ENCODE measurements around the gene CRY1.
"Not testable (repeated sequence)": the region's sequence is repeated elsewhere in the genome, so short reads cannot be mapped to it uniquely, and the experiment has no call there.

The CRY1 gene

GRCh38 chr12:107107381-107107780 lies 14.0 kb upstream of the CRY1 start:
- no peak for DNase-seq

GRCh38 chr12:107106241-107107025 lies 13.1 kb upstream of the CRY1 start:
- DNase-seq = no peak

GRCh38 chr12:107105410-107105703 lies 12.0 kb upstream of the CRY1 start:
- DNase-seq = no peak

DNA sequence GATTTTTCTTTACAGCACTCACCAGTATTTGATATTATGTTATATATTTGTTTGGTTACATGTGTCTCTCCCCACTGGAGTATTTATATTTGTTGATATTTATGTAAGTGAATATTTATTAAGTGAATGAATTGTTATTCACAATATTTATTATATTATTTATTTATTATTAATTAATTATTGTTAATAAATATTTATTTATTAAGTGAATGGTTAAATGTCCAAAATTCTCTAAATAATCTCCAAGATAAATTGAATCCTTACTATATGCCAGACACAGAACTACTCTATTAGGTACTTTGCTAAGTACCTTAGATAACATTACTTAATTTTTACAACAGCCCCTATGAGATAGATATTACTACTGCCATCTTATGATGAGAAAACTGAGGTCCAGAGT lies 10.2 kb upstream of the CRY1 start:
- no peak for DNase-seq

- DNase-seq = no peak
Observed at GRCh38 chr12:107103097-107103496, 9.7 kb upstream of the CRY1 start.

GRCh38 chr12:107102294-107102693 lies 8.9 kb upstream of the CRY1 start:
- DNase-seq = no peak

- no peak for DNase-seq
Observed at GRCh38 chr12:107101651-107102050, 8.3 kb upstream of the CRY1 start.

DNA sequence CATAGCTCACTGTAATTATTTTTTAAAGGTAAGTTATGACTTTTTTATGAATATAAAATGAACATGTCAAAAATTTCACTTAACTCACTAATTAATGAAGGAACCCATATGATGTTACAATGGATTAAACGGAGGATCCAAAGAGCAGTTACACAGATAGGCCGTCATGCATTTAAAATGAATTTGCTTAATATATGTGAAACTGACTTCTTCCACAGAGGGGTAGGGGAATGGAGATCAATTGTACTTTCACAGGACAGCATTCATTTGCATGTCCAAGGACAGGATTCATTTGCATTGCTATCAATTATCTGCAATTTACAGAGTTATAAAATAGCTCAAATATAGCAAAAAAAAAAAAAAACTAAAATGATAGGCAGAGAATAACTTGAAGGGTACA lies 6.6 kb upstream of the CRY1 start:
- DNase-seq = no peak

GRCh38 chr12:107096571-107096970 lies 3.2 kb upstream of the CRY1 start:
- DNase-seq = no peak

DNA sequence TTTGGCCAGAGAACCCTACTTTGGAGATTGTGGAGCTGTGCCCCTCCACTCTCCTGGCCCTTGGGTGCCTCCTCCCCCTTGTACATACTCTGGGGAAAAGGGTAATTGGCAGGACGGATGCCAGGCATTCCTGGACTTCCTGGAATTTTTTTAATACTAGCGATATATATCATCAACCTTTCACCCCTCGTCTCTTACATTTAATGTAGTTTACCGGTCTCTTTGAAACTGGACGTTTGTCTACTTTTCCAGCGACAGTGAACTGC lies 767 bp upstream of the CRY1 start:
- DNase-seq = no peak

GRCh38 chr12:107092669-107093416 lies 506 bp downstream of the CRY1 start:
- peak; percentile 81 to 82 for DNase-seq

DNA sequence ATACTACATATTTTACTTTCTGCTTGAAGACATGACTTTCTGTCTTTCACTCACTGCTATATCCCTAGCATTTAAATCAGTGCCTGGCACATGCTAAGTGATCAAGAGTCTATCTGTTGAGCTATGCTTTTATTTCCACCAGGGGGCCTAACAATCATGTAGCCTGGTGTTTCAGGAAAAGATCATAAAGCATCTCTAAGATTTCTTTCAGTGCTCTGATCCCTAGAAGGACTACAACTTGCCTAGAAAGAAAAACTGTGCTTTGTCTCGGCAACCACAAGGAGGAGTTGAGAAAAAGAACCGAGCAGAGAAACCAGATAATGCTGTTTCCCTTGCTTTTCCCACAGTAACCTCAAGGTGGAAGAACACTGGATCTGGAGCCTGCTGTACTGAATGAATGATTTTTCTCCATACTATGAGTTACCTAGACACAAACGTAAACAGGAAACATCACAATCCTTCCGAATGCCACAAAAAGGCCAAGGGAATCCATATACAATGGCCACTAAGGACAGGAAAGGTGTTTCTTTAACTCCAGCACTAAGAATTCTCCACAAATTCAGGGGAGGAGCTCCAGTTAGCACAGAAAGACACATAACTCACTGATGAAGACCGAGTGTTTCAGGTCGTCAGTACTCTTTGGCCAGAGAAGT lies 1.2 kb downstream of the CRY1 start:
- peak; percentile 26 to 30 for DNase-seq

DNA sequence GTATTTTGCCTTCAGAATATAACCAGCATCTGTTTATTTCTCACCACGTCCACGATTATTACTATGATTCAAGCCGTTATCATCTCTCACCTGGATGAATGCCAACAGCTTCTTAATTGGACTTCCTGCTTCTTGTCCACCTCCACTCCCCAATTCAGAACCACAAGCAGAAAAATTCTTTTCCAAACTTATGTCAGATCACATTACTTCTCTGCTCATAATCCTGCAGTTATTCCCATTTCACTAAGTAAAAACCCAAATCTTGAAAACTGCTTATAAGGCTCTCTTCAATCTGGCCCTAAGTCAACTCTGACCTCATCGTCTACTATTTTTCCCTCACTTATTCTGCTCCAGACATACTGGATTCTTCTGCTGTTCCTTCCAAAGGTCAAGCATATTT lies 2.0 kb downstream of the CRY1 start:
- DNase-seq = no peak

DNA sequence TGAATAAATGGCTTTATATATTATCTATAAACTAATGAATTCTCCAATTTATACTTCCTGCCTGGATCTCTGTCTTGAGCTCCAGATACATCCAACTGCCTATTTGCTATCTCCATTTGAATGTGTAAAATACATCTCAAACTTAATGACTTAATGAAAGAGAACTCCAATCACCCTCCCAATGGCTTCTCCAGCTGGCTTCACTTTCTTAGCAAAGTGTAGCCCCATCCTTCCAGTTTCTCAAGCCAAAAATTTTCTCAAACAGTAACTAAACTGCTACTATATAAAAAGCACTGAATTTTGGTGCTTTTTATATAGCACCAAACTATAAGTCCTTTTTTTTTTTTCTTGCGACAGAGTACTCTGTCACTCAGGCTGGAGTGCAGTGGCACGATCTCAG lies 2.6 kb downstream of the CRY1 start:
- no peak for DNase-seq

DNA sequence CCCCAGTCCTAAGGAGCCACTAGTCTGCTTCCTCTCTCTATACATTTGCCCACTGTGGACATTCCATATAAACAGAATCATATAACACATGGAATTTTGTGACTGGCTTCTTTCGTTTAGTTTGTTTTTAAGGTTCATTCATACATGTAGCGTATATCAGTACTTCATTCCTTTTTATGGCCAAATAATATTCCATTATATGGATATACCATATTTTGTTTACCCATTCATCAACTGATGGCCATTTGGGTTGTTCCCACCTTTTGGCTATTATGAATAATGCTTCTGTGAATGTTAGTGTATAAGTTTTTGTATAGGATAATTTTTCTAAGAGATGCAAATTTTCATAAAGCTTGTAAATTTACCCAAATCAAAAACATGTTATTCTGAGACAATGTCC lies 4.4 kb downstream of the CRY1 start:
- no peak for DNase-seq

- DNase-seq = no peak
Observed at GRCh38 chr12:107086314-107086713, 7.0 kb downstream of the CRY1 start.

GRCh38 chr12:107081778-107082177 lies 11.6 kb downstream of the CRY1 start:
- no peak for DNase-seq

DNA sequence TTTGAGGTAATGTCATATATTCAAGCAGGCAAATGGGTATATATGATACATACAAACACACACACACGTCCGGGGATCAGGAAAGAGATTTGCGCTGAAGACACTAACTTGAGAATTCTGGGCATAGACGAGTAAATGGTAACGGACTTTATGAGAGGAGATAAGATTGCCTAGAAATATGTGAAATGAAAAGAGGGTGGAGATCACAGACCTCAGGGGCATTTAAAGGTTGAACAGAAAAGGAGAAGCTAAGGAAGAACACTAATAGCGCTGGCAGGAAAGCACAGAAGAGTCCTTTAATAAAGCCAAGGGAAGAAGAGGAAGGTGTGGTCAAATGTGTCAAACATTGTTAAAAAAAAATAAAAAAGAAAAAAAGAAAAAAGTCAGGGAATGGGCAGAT lies 13.1 kb downstream of the CRY1 start:
- no peak for DNase-seq

DNA sequence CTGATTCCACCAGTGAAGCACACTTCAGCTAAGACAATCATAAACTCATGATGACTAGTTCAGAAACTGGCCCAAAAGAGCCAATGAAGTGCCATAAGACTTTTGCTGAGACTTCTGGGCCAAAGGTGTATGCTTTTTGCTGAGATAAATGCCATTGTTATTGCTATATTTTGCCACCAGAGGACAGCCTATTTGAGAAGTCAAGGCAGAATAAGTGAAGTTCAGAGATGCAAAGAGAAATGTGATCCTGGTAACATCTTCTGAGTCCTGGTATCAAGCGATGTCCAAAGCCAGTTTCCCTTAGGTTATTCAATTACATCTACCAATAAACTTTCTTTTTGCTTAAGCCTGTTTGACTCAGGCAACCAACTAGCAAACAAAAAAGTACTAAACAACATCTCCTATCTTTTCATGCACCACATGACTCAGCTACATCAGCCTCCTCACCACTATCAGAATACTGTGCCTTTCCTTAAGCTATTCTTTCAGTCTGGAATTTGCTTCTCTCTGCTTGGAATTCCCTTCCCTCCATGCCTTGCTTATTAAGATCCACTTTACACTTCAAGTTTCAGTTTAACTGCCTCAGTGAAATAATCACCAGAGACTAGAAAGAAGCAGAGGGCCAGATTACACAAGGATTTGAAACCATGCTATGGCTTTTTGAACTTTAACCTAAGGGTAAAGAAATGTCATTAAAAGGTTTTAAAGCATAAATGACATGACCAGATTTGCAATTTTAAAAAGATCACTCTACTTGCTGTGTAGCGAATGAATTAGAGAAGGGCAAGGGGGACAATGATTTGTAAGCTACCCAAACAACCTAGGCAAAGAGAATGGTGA lies 14.0 kb downstream of the CRY1 start:
- no peak for DNase-seq

- DNase-seq = not testable (repeated sequence)
Observed at GRCh38 chr12:107073266-107073665, 20.1 kb downstream of the CRY1 start.

- DNase-seq = no peak
Observed at GRCh38 chr12:107066691-107067090, 26.7 kb downstream of the CRY1 start.

GRCh38 chr12:107064687-107065086 lies 28.7 kb downstream of the CRY1 start:
- no peak for DNase-seq

DNA sequence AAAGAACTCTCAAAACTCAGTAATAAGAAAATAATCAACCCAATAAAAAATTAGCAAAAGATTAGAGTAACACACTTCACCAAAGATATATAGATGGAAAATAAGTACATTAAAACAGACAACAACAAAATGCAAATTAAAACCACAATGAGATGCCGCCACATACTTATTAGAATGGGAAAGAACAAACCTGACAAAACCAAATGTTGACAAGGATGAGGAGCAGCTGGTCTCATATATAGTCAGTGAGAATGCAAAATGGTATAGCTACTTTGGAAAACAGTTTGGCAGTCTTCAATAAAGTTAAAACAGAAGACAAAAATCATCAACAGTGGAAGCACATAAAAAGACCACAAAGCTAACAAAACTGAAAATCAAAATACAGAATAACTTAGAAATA lies 29.1 kb downstream of the CRY1 start:
- DNase-seq = no peak

GRCh38 chr12:107058190-107058589 lies 35.2 kb downstream of the CRY1 start:
- DNase-seq = no peak

Data from activated CD4-positive, alpha-beta T cell treated with anti-CD3 and anti-CD28 coated beads for 4 hours (primary cell).